Ishikawa (cell line): ENCODE results near the gene MUC21.

Source experiments
- CEBPB ChIP-seq: IDR thresholded peaks from 2 replicates; pipeline ENCODE4 v1.6.1; 2012
- CREB1 ChIP-seq: IDR thresholded peaks from 2 replicates; pipeline ENCODE4 v1.6.1; 2012; ENCODE audit warnings: low read depth
- EGR1 ChIP-seq: IDR thresholded peaks from 2 replicates; pipeline ENCODE4 v1.6.1; 2012
- EP300 ChIP-seq: IDR thresholded peaks from 2 replicates; pipeline ENCODE4 v1.6.1; 2012; ENCODE audit warnings: borderline replicate concordance
- FOXM1 ChIP-seq: IDR thresholded peaks from 2 replicates; pipeline ENCODE4 v1.6.1; 2012; ENCODE audit warnings: low read depth, borderline replicate concordance
- MAX ChIP-seq: IDR thresholded peaks from 2 replicates; pipeline ENCODE4 v1.6.1; 2012
- NFIC ChIP-seq: IDR thresholded peaks from 2 replicates; pipeline ENCODE4 v1.6.1; 2012
- RAD21 ChIP-seq: IDR thresholded peaks from 2 replicates; pipeline ENCODE4 v1.6.1; 2012; ENCODE audit warnings: low read depth
- REST ChIP-seq: IDR thresholded peaks from 2 replicates; pipeline ENCODE4 v1.6.1; 2012; ENCODE audit warnings: low read depth, mild to moderate bottlenecking
- TAF1 ChIP-seq: IDR thresholded peaks from 2 replicates; pipeline ENCODE4 v1.6.1; 2012; ENCODE audit warnings: low read depth, mild to moderate bottlenecking
- TCF12 ChIP-seq: IDR thresholded peaks from 2 replicates; pipeline ENCODE4 v1.6.1; 2012; ENCODE audit warnings: low read depth
- TEAD4 ChIP-seq: IDR thresholded peaks from 2 replicates; pipeline ENCODE4 v1.6.1; 2012
- YY1 ChIP-seq: IDR thresholded peaks from 2 replicates; pipeline ENCODE4 v1.6.1; 2012; ENCODE audit warnings: low read depth
- ZBTB7A ChIP-seq: IDR thresholded peaks from 2 replicates; pipeline ENCODE4 v1.6.1; 2012; ENCODE audit warnings: low read depth
- TF ChIP-seq, protein P1 (sequence below): IDR thresholded peaks from 2 replicates; pipeline ENCODE4 v1.6.1; 2012

MUC21 gene

GRCh38 chr6:31016659-31017299 is 33.3 kb downstream of the MUC21 start:
- TF ChIP-seq TAF1 (no peak), NFIC (no peak)

- TF ChIP-seq EGR1 (no peak), RAD21 (no peak), EP300 (no peak), TEAD4 (no peak), REST (no peak)
These were observed 36.5 kb downstream of the MUC21 start for GRCh38 chr6:31020057-31020456.

- TF ChIP-seq EP300 = no peak
- TF ChIP-seq EGR1 = no peak
- TF ChIP-seq TAF1 = no peak
- no peak for TF ChIP-seq ZBTB7A
- TF ChIP-seq TCF12 = no peak
- no peak for TF ChIP-seq CREB1
- TF ChIP-seq YY1 = no peak
- no peak for TF ChIP-seq CEBPB
- TF ChIP-seq MAX = no peak
These were observed 42.1 kb downstream of the MUC21 start for GRCh38 chr6:31025595-31025994.

DNA sequence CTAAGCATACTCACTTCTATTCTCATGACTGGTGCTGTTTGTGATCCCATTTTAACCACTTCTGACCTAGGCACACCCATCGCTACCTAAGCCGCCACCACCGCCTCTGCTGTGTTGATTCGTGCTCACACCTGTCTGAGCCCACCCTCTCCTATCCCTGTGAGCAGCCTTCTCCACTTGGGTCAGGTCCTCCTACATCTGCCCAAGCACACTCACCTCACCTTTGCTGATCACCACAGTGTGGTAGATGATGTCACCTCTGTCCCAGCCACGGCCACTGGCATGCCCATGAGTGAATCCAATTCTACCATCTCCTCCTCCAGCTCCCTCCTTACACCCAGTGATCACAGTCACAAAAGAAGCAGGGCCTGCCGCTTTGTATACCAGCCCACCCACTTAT is 47.6 kb downstream of the MUC21 start:
- TF ChIP-seq TEAD4 (no peak), ZBTB7A (no peak), REST (no peak), FOXM1 (no peak), TCF12 (no peak), EGR1 (no peak), YY1 (no peak), TAF1 (no peak), RAD21 (no peak), CREB1 (no peak)
- TF ChIP-seq, protein P1, sequence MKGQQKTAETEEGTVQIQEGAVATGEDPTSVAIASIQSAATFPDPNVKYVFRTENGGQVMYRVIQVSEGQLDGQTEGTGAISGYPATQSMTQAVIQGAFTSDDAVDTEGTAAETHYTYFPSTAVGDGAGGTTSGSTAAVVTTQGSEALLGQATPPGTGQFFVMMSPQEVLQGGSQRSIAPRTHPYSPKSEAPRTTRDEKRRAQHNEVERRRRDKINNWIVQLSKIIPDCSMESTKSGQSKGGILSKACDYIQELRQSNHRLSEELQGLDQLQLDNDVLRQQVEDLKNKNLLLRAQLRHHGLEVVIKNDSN = no peak

DNA sequence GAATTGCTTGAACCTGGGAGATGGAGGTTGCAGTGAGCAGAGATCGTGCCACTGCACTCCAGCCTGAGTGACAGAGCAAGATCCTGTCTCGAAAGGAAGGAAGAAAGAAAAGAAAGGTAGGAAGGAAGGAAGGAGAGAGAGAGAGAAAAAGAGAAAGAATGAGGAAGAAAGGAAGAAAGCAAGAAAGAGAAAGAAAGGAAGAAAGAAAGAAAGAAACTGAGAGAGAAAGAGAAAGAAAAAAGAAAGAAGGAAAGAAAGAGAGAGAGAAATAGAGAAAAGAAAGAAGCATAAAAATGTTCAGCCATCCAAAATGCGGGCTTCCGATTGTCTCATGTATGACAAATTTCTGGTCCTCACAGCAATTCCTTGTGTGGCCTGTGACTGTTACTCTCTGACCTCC is 49.6 kb downstream of the MUC21 start:
- TF ChIP-seq FOXM1 (no peak), MAX (no peak), TCF12 (no peak), TEAD4 (no peak), TAF1 (no peak), YY1 (no peak), CREB1 (no peak), CEBPB (no peak), REST (no peak), EGR1 (no peak), ZBTB7A (no peak), EP300 (no peak), NFIC (no peak), RAD21 (no peak)
- TF ChIP-seq, protein P1 = no peak
